Measurements from ENCODE around the gene XRCC4. TPM values are rescaled to one million over a fixed set of nuclear protein-coding genes. Genes with fewer than 3 reads are reported as not detected.

XRCC4 gene
- total RNA-seq, 1 experiment from 2014 or later, result 7.1 TPM

DNA sequence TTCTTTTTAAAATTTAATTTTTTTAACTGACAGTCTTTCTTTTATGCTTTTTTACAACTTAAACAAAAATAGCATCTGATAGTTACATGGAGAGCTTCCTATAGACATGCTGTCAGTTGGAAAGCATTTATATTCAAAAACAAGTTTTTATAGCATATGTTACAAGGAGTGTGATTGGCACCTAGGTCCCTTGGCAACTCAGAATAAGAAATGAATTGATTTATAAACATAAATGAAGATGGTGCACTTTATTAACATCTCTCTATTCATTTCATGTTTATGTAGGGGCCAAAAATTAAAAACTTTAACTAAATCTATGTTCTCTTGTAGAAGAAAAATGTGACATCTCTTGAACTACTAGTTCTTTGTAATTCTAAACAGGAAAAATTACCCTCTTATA is 153.2 kb downstream of the XRCC4 start:
- intact Hi-C loops (cut with micrococcal nuclease), result no loop called here
- Mint-ChIP-seq H3K27me3 (ENCODE audit: insufficient read depth, unreplicated experiment) (no peaks in the 10 kb centered on the region), H3K4me3 (ENCODE audit: unreplicated experiment) (no peak overlapping the region), H3K27ac (ENCODE audit: low read depth, unreplicated experiment) (no peak overlapping the region), H3K36me3 (ENCODE audit: insufficient read depth, unreplicated experiment) (no peaks in the 10 kb centered on the region), H3K9me3 (ENCODE audit: unreplicated experiment) (no peaks in the 10 kb centered on the region), H3K4me1 (ENCODE audit: insufficient read depth, unreplicated experiment) (no peaks in the 10 kb centered on the region)
- TF ChIP-seq, protein P1, sequence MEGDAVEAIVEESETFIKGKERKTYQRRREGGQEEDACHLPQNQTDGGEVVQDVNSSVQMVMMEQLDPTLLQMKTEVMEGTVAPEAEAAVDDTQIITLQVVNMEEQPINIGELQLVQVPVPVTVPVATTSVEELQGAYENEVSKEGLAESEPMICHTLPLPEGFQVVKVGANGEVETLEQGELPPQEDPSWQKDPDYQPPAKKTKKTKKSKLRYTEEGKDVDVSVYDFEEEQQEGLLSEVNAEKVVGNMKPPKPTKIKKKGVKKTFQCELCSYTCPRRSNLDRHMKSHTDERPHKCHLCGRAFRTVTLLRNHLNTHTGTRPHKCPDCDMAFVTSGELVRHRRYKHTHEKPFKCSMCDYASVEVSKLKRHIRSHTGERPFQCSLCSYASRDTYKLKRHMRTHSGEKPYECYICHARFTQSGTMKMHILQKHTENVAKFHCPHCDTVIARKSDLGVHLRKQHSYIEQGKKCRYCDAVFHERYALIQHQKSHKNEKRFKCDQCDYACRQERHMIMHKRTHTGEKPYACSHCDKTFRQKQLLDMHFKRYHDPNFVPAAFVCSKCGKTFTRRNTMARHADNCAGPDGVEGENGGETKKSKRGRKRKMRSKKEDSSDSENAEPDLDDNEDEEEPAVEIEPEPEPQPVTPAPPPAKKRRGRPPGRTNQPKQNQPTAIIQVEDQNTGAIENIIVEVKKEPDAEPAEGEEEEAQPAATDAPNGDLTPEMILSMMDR (IDR thresholded peaks at IDR 0.05; ENCODE audit: unreplicated experiment), result no peak
- ChIA-PET POLR2A (no interaction called here), CTCF (interaction anchor here (0.6 kb wide), 1 partner anchor 951 kb away, joined by 4 read pairs; no protein-coding TSS in a partner anchor)
- BruUV-seq (replicated peaks), result no TSS peak
- no peak for DNase-seq (ENCODE audit: unreplicated experiment)

DNA sequence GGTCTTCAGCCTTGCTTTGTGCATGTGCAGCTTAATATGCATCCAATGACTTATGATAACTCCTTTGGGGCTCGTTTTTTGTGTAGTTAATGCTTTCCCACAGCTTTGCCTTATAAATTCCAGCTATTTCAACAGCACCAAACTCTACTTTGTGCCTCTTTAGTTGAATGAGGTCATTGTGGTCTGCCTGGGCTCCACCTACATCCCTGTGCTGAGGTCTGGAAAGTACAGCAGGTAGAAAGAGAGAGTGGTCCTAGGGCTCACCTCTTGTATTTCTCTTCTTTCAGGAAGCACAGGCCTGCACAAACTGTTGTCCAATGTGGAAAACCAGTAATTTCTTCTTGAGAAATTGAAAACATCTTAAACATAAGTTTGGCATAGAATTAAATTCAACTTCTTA is 167.2 kb downstream of the XRCC4 start:
- ChIA-PET POLR2A (interaction anchor here (1.2 kb wide), 1 partner anchor 12 kb away, joined by 7 read pairs; no protein-coding TSS in a partner anchor), CTCF (interaction anchor here (0.7 kb wide), 2 partner anchors 108 to 185 kb away, joined by 3 read pairs; no protein-coding TSS in a partner anchor)
- Mint-ChIP-seq H3K4me1 (ENCODE audit: insufficient read depth, unreplicated experiment) (peaks cover 3% of the 10 kb centered on the region), H3K4me3 (ENCODE audit: unreplicated experiment) (no peak overlapping the region), H3K27me3 (ENCODE audit: insufficient read depth, unreplicated experiment) (no peaks in the 10 kb centered on the region), H3K36me3 (ENCODE audit: insufficient read depth, unreplicated experiment) (no peaks in the 10 kb centered on the region), H3K9me3 (ENCODE audit: unreplicated experiment) (no peaks in the 10 kb centered on the region), H3K27ac (ENCODE audit: low read depth, unreplicated experiment) (no peak overlapping the region)
- TF ChIP-seq, protein P1 (IDR thresholded peaks at IDR 0.05; ENCODE audit: unreplicated experiment), result no peak
- no peak for DNase-seq (ENCODE audit: unreplicated experiment)
- no TSS peak for BruUV-seq (replicated peaks)
- intact Hi-C loops (cut with micrococcal nuclease), result no loop called here

DNA sequence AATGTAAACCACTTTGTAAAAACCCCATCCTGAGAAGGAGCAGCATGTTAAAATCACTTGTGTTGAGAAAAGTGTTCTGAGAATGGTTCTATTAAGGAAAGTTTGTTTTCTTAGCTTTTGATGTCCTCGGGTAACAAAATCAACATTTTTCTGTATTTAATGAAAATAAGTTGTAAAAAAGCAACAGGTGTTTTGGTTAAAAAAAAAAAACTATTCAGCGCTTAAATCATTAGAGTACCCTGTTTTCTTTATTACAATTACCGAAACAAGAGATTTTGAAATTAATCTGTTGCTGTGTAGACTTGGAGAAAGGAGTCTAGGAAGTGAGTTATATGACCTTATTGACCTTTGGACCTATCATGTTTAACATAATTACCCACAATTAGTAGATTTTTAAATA is 167.7 kb downstream of the XRCC4 start:
- no peaks in the 10 kb centered on the region for H3K36me3 Mint-ChIP-seq (ENCODE audit: insufficient read depth, unreplicated experiment)
- BruUV-seq (replicated peaks), result no TSS peak
- H3K27me3 Mint-ChIP-seq (ENCODE audit: insufficient read depth, unreplicated experiment), result no peaks in the 10 kb centered on the region
- no peak overlapping the region for H3K4me3 Mint-ChIP-seq (ENCODE audit: unreplicated experiment)
- peaks cover 4% of the 10 kb centered on the region for H3K4me1 Mint-ChIP-seq (ENCODE audit: insufficient read depth, unreplicated experiment)
- H3K27ac Mint-ChIP-seq (ENCODE audit: low read depth, unreplicated experiment), result no peak overlapping the region
- intact Hi-C loops (cut with micrococcal nuclease), result no loop called here
- H3K9me3 Mint-ChIP-seq (ENCODE audit: unreplicated experiment), result no peaks in the 10 kb centered on the region
- ChIA-PET POLR2A (interaction anchor here (0.5 to 1.2 kb wide), 3 partner anchors 8 to 78 kb away, joined by 3 to 7 read pairs (median 3); no protein-coding TSS in a partner anchor), CTCF (interaction anchor here (0.7 kb wide), 1 partner anchor 108 kb away, joined by 3 read pairs; no protein-coding TSS in a partner anchor)
- TF ChIP-seq, protein P1 (IDR thresholded peaks at IDR 0.05; ENCODE audit: unreplicated experiment), result no peak
- no peak for DNase-seq (ENCODE audit: unreplicated experiment)

DNA sequence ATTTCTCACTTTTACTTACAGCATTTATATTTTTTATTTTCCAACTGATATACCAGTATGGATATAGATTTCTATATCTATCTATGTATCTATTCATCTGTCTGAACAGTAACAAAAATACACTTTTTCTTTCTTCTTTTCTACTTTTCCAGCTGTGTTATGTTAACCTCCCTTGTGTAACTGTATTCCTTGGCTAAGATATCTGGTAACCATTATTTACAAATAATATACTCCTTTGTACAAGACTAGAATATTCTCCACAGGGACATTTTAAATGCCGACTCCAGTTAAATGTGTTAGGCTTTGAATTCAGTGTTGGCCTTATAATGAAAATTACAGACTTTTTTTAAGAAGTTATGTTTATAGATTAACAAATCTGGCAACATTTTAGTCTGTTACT is 168.7 kb downstream of the XRCC4 start:
- TF ChIP-seq, protein P1 (IDR thresholded peaks at IDR 0.05; ENCODE audit: unreplicated experiment), result no peak
- BruUV-seq (replicated peaks), result no TSS peak
- Mint-ChIP-seq H3K36me3 (ENCODE audit: insufficient read depth, unreplicated experiment) (no peaks in the 10 kb centered on the region), H3K27me3 (ENCODE audit: insufficient read depth, unreplicated experiment) (no peaks in the 10 kb centered on the region), H3K9me3 (ENCODE audit: unreplicated experiment) (no peaks in the 10 kb centered on the region), H3K4me1 (ENCODE audit: insufficient read depth, unreplicated experiment) (peaks cover 4% of the 10 kb centered on the region), H3K27ac (ENCODE audit: low read depth, unreplicated experiment) (no peak overlapping the region), H3K4me3 (ENCODE audit: unreplicated experiment) (no peak overlapping the region)
- intact Hi-C loops (cut with micrococcal nuclease), result no loop called here
- no peak for DNase-seq (ENCODE audit: unreplicated experiment)
- POLR2A ChIA-PET, result no interaction called here
- CTCF ChIA-PET, result no interaction called here

All from MCF 10A (cell line).